ENCODE data around the gene TACC2. TPM values are rescaled to one million over a fixed set of nuclear protein-coding genes. Genes with fewer than 3 reads are reported as not detected.

Gene TACC2
- total RNA-seq, 4 donors from 2014 or later, result 11.5 to 73.0 (median 14.5) TPM

DNA sequence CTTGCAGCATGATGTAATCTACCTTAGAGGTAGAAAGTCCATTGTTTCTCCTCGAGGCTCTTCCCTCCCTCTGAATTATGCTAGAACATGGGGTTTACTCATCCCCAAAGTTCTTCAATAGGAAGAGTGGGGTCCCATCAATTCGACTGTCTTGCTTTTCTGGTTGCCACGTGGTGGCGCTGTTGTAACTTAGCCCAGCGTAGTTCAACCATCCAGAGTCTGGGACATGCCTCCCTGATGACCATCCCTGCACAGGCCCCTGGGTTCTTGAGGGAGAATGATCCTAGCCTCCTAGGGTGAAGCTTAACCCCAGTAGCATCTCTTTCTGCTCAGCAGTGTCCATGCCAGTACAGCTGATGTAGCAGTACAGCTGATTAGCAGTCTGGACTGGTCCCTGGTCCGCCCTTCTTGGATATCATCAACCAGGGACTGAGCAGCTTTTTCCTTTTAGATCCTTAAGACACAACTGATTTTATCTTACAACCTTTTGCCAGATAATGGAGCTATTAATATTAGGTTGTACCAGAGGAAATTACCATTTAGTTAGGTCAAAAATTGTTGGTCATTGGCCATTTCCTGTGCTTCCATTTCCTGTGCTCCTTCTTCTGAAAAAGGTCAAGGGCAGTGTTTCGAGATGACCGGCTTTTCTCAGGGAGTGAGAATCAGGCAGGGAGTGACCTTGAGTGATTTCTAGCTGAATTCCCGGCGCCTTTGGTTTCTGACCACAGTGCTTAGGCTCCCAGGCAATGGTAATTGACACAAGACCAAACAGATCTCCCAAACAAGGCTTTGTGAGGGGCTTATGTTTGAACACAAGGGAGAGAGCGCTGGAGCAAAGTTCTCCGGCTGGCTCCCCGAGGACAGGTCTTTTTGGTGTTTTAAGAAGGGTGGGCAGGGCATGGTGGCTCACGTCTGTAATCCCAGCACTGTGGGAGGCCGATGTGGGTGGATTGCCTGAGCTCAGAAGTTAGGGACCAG is 65.4 kb downstream of the TACC2 start:
- Histone ChIP-seq H3K27me3 (no peaks in the 10 kb centered on the region), H3K4me1 (no peaks in the 10 kb centered on the region), H3K27ac (peak overlapping the region; percentile 36 to 55), H3K36me3 (no peaks in the 10 kb centered on the region), H3K4me3 (no peak overlapping the region), H3K9me3 (no peaks in the 10 kb centered on the region)
- DNase-seq, result peak; percentile 69 to 77
- no peak for TF ChIP-seq POLR2A (IDR thresholded peaks at IDR 0.05)
- TF ChIP-seq CTCF (IDR thresholded peaks at IDR 0.05), result peak; percentile 68 to 76 (median 70)
- intact Hi-C loops (cut with DNase I; ENCODE audit: low total_unique reads), result loop anchor here (5.0 kb wide), 1 partner anchor 58 kb away; no protein-coding TSS in a partner anchor

GRCh38 chr10:122055252-122055651 is 66.3 kb downstream of the TACC2 start:
- Histone ChIP-seq H3K27me3 (no peaks in the 10 kb centered on the region), H3K36me3 (no peaks in the 10 kb centered on the region), H3K4me3 (no peak overlapping the region), H3K9me3 (no peaks in the 10 kb centered on the region), H3K4me1 (no peaks in the 10 kb centered on the region), H3K27ac (no peak overlapping the region)
- intact Hi-C loops (cut with DNase I; ENCODE audit: low total_unique reads), result no loop called here
- DNase-seq, result no peak
- TF ChIP-seq CTCF (IDR thresholded peaks at IDR 0.05) (no peak), POLR2A (IDR thresholded peaks at IDR 0.05) (no peak)

DNA sequence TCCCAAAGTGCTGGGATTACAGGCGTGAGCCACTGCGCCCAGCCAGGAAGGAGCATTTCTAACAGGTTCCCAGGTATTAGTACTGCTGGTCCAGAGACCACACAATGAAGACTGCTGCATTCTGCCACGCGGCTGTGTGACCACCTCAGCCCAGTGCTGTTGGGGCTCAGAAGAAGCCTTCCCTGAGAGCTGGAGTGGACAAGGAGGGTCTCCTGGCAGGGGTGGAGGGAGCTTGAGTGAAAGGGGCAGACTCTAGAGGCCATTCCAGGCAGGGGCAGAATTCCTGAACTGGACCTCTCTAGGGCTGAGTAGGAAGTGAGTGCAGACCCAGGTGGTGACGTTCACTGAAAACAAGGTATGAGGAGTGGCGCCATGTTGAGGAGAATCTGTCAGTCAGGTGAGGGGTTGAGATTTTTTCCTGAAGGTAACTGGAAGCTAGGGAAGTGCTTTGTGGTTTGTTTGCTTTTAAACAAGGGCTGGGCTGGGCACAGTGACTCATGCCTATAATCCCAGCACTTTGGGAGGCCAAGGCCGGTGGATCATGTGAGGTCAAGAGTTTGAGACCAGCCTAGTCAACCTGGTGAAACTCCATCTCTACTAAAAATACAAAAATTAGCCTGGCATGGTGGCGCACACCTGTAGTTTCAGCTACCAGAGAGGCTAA is 67.6 kb downstream of the TACC2 start:
- Histone ChIP-seq H3K4me1 (no peaks in the 10 kb centered on the region), H3K27ac (no peak overlapping the region), H3K27me3 (no peaks in the 10 kb centered on the region), H3K9me3 (no peaks in the 10 kb centered on the region), H3K4me3 (no peak overlapping the region), H3K36me3 (no peaks in the 10 kb centered on the region)
- no peak for DNase-seq
- TF ChIP-seq CTCF (IDR thresholded peaks at IDR 0.05) (no peak), POLR2A (IDR thresholded peaks at IDR 0.05) (no peak)
- intact Hi-C loops (cut with DNase I; ENCODE audit: low total_unique reads), result no loop called here

DNA sequence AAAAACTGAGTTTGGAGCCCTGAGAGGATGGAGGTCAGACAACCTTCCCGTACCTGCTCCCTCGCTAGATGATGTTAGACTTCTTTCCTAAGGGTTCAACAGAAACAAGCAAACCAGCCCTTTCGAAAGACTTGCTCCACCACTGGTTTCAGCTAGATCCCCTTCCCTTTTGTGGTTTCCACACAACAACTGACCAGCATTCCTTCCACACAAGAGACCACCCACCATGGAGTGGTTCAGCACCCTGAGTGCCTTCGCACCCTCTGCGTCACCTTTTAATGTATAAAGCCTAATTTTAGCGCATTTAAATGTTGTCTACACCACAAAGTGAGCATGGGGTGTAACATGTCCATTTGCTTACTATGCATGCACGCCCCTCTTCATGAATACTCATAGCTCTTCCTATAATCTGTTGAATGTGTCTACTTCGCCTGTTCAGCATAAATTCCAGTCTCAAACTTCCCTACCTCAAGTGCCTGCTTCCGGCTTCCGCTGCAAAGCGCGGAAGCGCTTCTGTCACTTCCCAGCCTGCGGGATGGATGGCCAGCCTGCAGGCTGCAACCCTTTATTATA is 69.0 kb downstream of the TACC2 start:
- H3K4me3 ChIP-seq, result no peak overlapping the region
- TF ChIP-seq CTCF (IDR thresholded peaks at IDR 0.05) (no peak), POLR2A (IDR thresholded peaks at IDR 0.05) (no peak)
- H3K27ac ChIP-seq, result no peak overlapping the region
- H3K4me1 ChIP-seq, result peaks cover 0 to 4% of the 10 kb centered on the region in 2 donors
- intact Hi-C loops (cut with DNase I; ENCODE audit: low total_unique reads), result no loop called here
- no peak for DNase-seq
- H3K27me3 ChIP-seq, result no peaks in the 10 kb centered on the region
- H3K36me3 ChIP-seq, result no peaks in the 10 kb centered on the region
- no peaks in the 10 kb centered on the region for H3K9me3 ChIP-seq
